ENCODE measurements around the gene PDE9A.
A peak's percentile ranks its signal among the peaks of the same experiment; 100 is the strongest.

Gene PDE9A

GRCh38 chr21:42666925-42667324 lies 13.5 kb downstream of the PDE9A start:
- DNase-seq, result no peak
- no peak overlapping the region for H3K4me3 Mint-ChIP-seq
- H3K36me3 Mint-ChIP-seq (ENCODE audit: low read depth), result peaks cover 9% of the 10 kb centered on the region
- no peaks in the 10 kb centered on the region for H3K27me3 Mint-ChIP-seq (ENCODE audit: low read depth, poor library complexity)
- no peak for TF ChIP-seq CTCF (IDR thresholded peaks at IDR 0.05)
- H3K4me1 Mint-ChIP-seq, result peaks cover 35% of the 10 kb centered on the region
- H3K27ac Mint-ChIP-seq, result no peak overlapping the region
- no peaks in the 10 kb centered on the region for H3K9me3 Mint-ChIP-seq

DNA sequence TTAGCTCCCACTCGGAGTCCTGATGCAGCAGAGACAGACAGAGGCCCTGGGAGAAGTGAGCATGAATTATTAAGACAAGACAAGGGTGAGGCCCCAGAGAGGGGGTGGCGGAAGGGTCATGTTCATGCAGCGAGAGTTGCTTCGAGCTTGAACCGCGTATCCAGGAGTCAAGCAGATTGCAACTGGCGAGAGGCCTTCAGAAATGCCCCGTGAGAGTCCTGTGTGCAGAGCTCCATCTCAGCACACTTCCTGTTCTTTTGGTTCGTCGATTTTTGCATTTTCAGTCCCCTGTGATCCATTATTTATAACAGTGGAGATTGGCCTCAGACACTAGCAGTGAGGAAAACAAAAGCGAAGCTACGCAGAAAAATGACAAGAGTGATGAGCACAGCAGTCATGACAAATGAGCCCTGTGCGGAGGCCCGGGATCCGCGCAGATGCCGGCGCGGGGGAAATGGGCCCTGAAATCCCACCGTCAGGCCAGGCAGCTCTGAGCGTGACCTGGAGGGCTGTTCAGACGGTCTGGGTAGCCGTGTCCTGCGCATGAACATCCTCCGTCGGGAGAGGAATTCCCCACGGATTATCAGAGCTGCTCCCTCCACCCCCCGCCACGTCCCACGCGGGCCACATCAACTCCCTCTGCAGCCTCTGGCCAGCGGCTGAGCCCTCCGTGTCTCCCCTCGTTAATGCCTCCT lies 15.0 kb downstream of the PDE9A start:
- DNase-seq, result peak; percentile 38
- no peak for TF ChIP-seq CTCF (IDR thresholded peaks at IDR 0.05)
- Mint-ChIP-seq H3K27ac (peak overlapping the region; percentile 62), H3K4me1 (peaks cover 35% of the 10 kb centered on the region), H3K36me3 (ENCODE audit: low read depth) (peaks cover 9% of the 10 kb centered on the region), H3K4me3 (peak overlapping the region; percentile 35), H3K27me3 (ENCODE audit: low read depth, poor library complexity) (no peaks in the 10 kb centered on the region), H3K9me3 (no peaks in the 10 kb centered on the region)

GRCh38 chr21:42669041-42669440 lies 15.6 kb downstream of the PDE9A start:
- Mint-ChIP-seq H3K27me3 (ENCODE audit: low read depth, poor library complexity) (no peaks in the 10 kb centered on the region), H3K27ac (peak overlapping the region; percentile 61), H3K4me3 (peak overlapping the region; percentile 35), H3K4me1 (peaks cover 35% of the 10 kb centered on the region), H3K9me3 (no peaks in the 10 kb centered on the region), H3K36me3 (ENCODE audit: low read depth) (peaks cover 9% of the 10 kb centered on the region)
- no peak for DNase-seq
- no peak for TF ChIP-seq CTCF (IDR thresholded peaks at IDR 0.05)

- Mint-ChIP-seq H3K4me1 (peaks cover 26% of the 10 kb centered on the region), H3K27ac (no peak overlapping the region), H3K36me3 (ENCODE audit: low read depth) (peaks cover 7% of the 10 kb centered on the region), H3K4me3 (no peak overlapping the region), H3K9me3 (no peaks in the 10 kb centered on the region), H3K27me3 (ENCODE audit: low read depth, poor library complexity) (no peaks in the 10 kb centered on the region)
- no peak for TF ChIP-seq CTCF (IDR thresholded peaks at IDR 0.05)
- DNase-seq, result no peak
Observed at GRCh38 chr21:42670058-42670880, 16.8 kb downstream of the PDE9A start.

- TF ChIP-seq CTCF (IDR thresholded peaks at IDR 0.05), result no peak
- Mint-ChIP-seq H3K9me3 (no peaks in the 10 kb centered on the region), H3K4me1 (peaks cover 26% of the 10 kb centered on the region), H3K27me3 (ENCODE audit: low read depth, poor library complexity) (no peaks in the 10 kb centered on the region), H3K4me3 (no peak overlapping the region), H3K36me3 (ENCODE audit: low read depth) (peaks cover 13% of the 10 kb centered on the region), H3K27ac (no peak overlapping the region)
- no peak for DNase-seq
Observed at GRCh38 chr21:42670884-42671283, 17.5 kb downstream of the PDE9A start.

Data from nephron progenitor cell (in vitro differentiated cells).